Measurements from ENCODE around the gene TBC1D9. TPM values are rescaled to one million over a fixed set of nuclear protein-coding genes. Genes with fewer than 3 reads are reported as not detected.

TBC1D9 gene
- total RNA-seq, 1 experiment from 2014 or later, result 12.5 TPM

GRCh38 chr4:140672416-140672815 is 83.8 kb downstream of the TBC1D9 start:
- Histone ChIP-seq H3K9me3 (no peaks in the 10 kb centered on the region), H3K4me1 (no peaks in the 10 kb centered on the region), H3K36me3 (ENCODE audit: control insufficient read depth, insufficient read depth, low read length) (no peaks in the 10 kb centered on the region), H3K4me3 (ENCODE audit: low read depth, low read length) (no peak overlapping the region), H3K27me3 (replicated peaks; ENCODE audit: control insufficient read depth, insufficient read depth, low read length) (no peaks in the 10 kb centered on the region)
- no TSS peak for BruUV-seq (replicated peaks)
- H3K27ac Mint-ChIP-seq (ENCODE audit: unreplicated experiment), result no peak overlapping the region
- CTCF ChIA-PET, result no interaction called here
- H3K36me3 Mint-ChIP-seq (ENCODE audit: insufficient read depth, unreplicated experiment), result no peaks in the 10 kb centered on the region
- no peaks in the 10 kb centered on the region for H3K27me3 Mint-ChIP-seq (ENCODE audit: insufficient read depth, unreplicated experiment)
- POLR2A ChIA-PET, result no interaction called here
- no peak overlapping the region for H3K4me3 Mint-ChIP-seq (ENCODE audit: unreplicated experiment)
- DNase-seq, result no peak
- no peaks in the 10 kb centered on the region for H3K4me1 Mint-ChIP-seq (ENCODE audit: low read depth, unreplicated experiment)
- TF ChIP-seq, protein P1, sequence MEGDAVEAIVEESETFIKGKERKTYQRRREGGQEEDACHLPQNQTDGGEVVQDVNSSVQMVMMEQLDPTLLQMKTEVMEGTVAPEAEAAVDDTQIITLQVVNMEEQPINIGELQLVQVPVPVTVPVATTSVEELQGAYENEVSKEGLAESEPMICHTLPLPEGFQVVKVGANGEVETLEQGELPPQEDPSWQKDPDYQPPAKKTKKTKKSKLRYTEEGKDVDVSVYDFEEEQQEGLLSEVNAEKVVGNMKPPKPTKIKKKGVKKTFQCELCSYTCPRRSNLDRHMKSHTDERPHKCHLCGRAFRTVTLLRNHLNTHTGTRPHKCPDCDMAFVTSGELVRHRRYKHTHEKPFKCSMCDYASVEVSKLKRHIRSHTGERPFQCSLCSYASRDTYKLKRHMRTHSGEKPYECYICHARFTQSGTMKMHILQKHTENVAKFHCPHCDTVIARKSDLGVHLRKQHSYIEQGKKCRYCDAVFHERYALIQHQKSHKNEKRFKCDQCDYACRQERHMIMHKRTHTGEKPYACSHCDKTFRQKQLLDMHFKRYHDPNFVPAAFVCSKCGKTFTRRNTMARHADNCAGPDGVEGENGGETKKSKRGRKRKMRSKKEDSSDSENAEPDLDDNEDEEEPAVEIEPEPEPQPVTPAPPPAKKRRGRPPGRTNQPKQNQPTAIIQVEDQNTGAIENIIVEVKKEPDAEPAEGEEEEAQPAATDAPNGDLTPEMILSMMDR (IDR thresholded peaks at IDR 0.05; ENCODE audit: insufficient read depth in 1 of 2, low read depth in 1 of 2, low read length in 1 of 2, severe bottlenecking in 1 of 2, unreplicated experiment in 1 of 2), result no peak
- intact Hi-C loops (cut with micrococcal nuclease; ENCODE audit: unreplicated experiment), result no loop called here
- H3K9me3 Mint-ChIP-seq (ENCODE audit: unreplicated experiment), result no peaks in the 10 kb centered on the region

GRCh38 chr4:140668111-140668510 is 88.1 kb downstream of the TBC1D9 start:
- H3K36me3 ChIP-seq (ENCODE audit: control insufficient read depth, insufficient read depth, low read length), result no peaks in the 10 kb centered on the region
- intact Hi-C loops (cut with micrococcal nuclease; ENCODE audit: unreplicated experiment), result no loop called here
- Mint-ChIP-seq H3K27ac (ENCODE audit: unreplicated experiment) (no peak overlapping the region), H3K27me3 (ENCODE audit: insufficient read depth, unreplicated experiment) (no peaks in the 10 kb centered on the region), H3K9me3 (ENCODE audit: unreplicated experiment) (no peaks in the 10 kb centered on the region), H3K36me3 (ENCODE audit: insufficient read depth, unreplicated experiment) (peaks cover 4% of the 10 kb centered on the region), H3K4me1 (ENCODE audit: low read depth, unreplicated experiment) (no peaks in the 10 kb centered on the region), H3K4me3 (ENCODE audit: unreplicated experiment) (no peak overlapping the region)
- no peaks in the 10 kb centered on the region for H3K4me1 ChIP-seq
- BruUV-seq (replicated peaks), result no TSS peak
- ChIA-PET POLR2A (no interaction called here), CTCF (no interaction called here)
- H3K9me3 ChIP-seq, result no peaks in the 10 kb centered on the region
- no peak overlapping the region for H3K4me3 ChIP-seq (ENCODE audit: low read depth, low read length)
- DNase-seq, result no peak
- TF ChIP-seq, protein P1 (IDR thresholded peaks at IDR 0.05; ENCODE audit: insufficient read depth in 1 of 2, low read depth in 1 of 2, low read length in 1 of 2, severe bottlenecking in 1 of 2, unreplicated experiment in 1 of 2), result no peak
- no peaks in the 10 kb centered on the region for H3K27me3 ChIP-seq (replicated peaks; ENCODE audit: control insufficient read depth, insufficient read depth, low read length)

DNA sequence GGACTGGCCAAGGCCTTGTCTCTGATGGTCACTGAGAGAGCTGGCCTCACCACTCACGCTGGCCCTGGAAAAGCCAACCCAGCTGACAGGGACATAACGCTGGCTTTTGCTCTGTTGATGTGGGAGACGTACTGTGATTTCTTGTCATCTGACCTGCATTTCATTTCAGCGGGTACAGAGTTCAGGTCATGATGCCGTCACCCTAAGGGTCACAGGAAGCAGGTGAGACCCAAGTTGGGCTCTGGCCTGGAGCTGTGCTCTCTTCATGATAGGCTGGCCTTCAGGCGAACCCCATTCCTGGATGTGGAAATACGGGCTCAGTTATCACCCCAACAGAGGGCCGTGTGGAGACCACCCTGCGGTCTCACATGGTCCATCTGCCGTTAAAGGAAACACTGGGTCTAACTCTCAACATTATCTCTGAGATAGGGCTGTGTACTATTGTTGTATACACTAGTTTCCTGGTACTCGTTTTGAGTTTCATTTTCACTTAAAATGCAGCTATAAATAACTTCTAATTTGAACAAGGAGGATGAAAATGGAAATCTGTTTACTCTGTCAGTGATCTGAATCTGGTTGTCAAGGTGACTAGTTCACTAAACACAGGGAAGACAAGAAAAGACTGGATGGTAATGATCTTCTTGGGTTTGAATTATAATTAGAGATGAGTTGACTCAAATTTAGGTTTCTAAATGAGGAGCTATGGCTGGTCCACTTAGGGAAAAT is 89.1 kb downstream of the TBC1D9 start:
- Mint-ChIP-seq H3K27ac (ENCODE audit: unreplicated experiment) (no peak overlapping the region), H3K36me3 (ENCODE audit: insufficient read depth, unreplicated experiment) (peaks cover 4% of the 10 kb centered on the region), H3K27me3 (ENCODE audit: insufficient read depth, unreplicated experiment) (no peaks in the 10 kb centered on the region), H3K4me3 (ENCODE audit: unreplicated experiment) (no peak overlapping the region), H3K9me3 (ENCODE audit: unreplicated experiment) (no peaks in the 10 kb centered on the region), H3K4me1 (ENCODE audit: low read depth, unreplicated experiment) (no peaks in the 10 kb centered on the region)
- ChIA-PET POLR2A (no interaction called here), CTCF (no interaction called here)
- Histone ChIP-seq H3K27me3 (replicated peaks; ENCODE audit: control insufficient read depth, insufficient read depth, low read length) (no peaks in the 10 kb centered on the region), H3K36me3 (ENCODE audit: control insufficient read depth, insufficient read depth, low read length) (no peaks in the 10 kb centered on the region), H3K4me3 (ENCODE audit: low read depth, low read length) (no peak overlapping the region), H3K9me3 (no peaks in the 10 kb centered on the region), H3K4me1 (no peaks in the 10 kb centered on the region)
- intact Hi-C loops (cut with micrococcal nuclease; ENCODE audit: unreplicated experiment), result no loop called here
- TF ChIP-seq, protein P1 (IDR thresholded peaks at IDR 0.05; ENCODE audit: insufficient read depth in 1 of 2, low read depth in 1 of 2, low read length in 1 of 2, severe bottlenecking in 1 of 2, unreplicated experiment in 1 of 2), result no peak
- no TSS peak for BruUV-seq (replicated peaks)
- no peak for DNase-seq

All from Caco-2 (cell line).